ENCODE data around the gene MED13L.

Gene MED13L

GRCh38 chr12:115923851-115924250, 353.6 kb downstream of the MED13L start:
- DNase-seq: no peak

GRCh38 chr12:115922952-115923564, 354.4 kb downstream of the MED13L start:
- DNase-seq: no peak

DNA sequence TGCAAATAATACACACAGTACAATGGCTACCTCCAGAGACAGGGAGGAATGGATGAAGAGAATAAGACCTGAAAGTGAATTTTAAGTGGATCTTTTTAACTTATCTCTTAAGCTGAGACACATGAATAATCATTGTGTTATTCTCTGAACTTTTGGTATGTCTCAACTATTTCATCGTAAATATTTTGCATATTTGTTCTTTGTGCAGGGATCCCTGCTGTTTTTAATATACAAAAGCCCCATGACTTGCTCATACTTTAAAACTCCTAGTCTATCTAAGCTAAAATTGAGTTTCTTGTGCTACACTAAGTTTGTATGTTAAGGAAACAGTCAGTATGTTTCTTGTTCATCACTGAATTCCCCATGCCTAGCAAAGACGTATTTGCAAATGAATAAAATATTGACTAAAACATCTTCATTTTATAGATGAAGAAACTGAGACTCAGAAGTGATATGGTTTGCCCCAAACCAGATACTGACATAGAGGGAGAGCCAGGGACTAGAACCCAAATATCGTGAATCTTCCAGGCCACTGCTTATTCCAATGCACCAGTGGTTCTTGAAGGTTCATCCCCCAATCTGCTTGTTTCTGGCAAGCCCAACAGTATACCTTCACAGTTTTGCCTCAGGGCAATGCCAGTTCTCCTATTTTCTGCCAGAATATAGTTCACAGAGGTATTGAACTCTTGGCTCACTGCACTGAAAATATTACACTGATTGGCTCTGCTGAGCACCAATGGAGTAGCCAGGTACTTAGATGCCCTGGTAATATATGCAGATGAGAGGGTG, 356.9 kb downstream of the MED13L start:
- no peak for DNase-seq

- DNase-seq: no peak
Observed at GRCh38 chr12:115918763-115919162, 358.7 kb downstream of the MED13L start.

DNA sequence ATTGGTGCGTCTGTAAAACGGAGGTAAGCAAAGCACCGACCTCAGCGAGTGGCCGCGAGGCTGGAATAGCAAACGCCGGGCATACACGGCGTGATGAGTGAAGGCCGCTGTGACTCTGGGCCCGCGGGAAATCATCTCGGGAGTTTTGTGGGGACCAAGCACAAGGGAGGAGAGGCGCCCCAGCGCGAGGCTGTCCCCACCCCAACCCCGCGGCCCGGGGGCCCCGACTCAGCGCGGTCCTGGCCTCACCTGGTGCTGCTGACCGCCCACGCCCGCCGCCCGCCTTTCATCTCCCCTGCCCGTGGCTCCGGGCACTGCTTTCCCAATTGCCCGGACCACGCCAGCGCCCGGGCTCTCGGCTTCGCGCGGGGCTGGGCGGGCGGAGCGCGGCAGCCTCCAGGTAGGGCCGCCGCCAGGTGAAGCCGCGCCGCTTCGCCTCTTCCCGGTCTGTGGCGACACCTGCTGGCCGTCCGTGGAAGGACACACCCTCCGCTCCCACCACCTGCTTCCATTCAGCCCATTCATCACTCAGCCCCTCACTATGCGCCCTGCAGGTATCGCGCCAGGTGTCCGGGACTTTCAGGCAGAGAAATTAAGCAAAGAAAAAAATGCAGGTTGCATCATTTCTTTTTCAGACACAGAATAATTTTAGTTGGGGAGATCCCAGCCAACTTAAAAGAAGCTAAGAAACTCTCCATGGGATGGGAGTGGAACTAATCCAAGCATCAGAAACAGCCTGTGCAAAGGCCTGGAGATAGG, 360.4 kb downstream of the MED13L start:
- DNase-seq: peak; percentile 41

GRCh38 chr12:115914122-115914521, 363.4 kb downstream of the MED13L start:
- no peak for DNase-seq

GRCh38 chr12:115912440-115912839, 365.1 kb downstream of the MED13L start:
- no peak for DNase-seq

- DNase-seq: no peak
Observed at GRCh38 chr12:115911360-115911759, 366.1 kb downstream of the MED13L start.

DNA sequence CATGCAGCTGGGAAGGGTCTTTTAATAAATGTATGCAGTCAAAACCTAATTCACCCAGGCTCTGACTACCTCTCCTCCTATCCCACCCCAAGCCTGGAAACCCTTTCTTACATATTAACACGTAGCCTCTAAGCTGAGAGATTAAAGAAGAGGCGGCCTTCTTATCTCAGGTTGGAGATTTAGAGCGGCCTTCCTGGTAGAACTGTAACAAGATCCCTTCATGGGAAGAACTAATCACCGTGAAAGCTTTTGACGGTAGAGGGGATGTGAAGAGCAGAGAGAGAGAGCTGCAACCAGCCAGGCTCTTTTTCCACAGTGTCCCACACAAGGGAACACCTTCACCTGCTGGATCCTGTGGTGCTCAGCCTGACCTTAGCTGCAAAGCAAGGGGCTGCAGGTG, 367.4 kb downstream of the MED13L start:
- DNase-seq: no peak

Data from CD4-positive, alpha-beta T cell treated with Interferon gamma for 1 hour (primary cell).